ENCODE data around the gene VWC2L.

VWC2L gene

DNA sequence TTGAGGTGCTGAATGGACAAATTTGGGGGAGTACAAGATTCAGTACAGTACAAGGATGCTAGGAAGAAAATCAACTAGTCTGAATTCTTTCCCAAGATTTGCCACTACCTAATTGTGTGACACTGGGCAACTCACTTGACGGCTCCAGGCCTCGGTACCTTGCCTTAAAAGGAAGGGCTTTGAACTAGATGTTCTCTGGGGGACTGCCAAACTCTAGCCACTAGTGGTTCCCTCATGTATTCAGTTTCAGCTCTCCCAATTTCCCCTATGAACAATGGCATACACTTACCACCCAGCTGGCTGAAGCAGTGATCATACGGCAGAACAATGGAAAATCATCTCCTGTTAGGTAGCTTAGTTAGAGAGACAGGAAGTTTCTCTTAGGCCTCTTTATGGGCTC is 73.4 kb downstream of the VWC2L start:
- no peak for TF ChIP-seq ZFX (IDR thresholded peaks at IDR 0.05; ENCODE audit: borderline replicate concordance)
- TF ChIP-seq, protein P1, sequence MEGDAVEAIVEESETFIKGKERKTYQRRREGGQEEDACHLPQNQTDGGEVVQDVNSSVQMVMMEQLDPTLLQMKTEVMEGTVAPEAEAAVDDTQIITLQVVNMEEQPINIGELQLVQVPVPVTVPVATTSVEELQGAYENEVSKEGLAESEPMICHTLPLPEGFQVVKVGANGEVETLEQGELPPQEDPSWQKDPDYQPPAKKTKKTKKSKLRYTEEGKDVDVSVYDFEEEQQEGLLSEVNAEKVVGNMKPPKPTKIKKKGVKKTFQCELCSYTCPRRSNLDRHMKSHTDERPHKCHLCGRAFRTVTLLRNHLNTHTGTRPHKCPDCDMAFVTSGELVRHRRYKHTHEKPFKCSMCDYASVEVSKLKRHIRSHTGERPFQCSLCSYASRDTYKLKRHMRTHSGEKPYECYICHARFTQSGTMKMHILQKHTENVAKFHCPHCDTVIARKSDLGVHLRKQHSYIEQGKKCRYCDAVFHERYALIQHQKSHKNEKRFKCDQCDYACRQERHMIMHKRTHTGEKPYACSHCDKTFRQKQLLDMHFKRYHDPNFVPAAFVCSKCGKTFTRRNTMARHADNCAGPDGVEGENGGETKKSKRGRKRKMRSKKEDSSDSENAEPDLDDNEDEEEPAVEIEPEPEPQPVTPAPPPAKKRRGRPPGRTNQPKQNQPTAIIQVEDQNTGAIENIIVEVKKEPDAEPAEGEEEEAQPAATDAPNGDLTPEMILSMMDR (IDR thresholded peaks at IDR 0.05): no peak
- H3K27ac ChIP-seq: no peak overlapping the region

DNA sequence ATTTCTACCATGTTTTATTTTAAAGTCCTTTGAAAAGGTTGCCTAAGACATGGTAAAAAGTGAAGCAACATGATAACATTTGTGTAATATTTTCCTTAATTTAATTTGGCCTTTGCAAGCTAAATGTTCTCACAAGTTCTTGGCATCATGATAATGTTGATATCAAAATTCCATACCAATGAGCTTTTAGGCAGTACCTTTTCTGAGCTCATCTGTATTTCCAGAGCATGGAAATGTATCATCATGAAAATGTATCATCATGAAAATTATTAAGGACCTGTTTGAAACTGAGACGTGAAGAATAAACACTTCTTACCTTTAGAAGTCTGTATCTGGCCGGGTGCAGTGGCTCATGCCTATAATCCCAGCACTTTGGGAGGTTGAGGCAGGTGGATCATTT is 73.8 kb downstream of the VWC2L start:
- no peak overlapping the region for H3K27ac ChIP-seq
- TF ChIP-seq, protein P1 (IDR thresholded peaks at IDR 0.05): no peak
- no peak for TF ChIP-seq ZFX (IDR thresholded peaks at IDR 0.05; ENCODE audit: borderline replicate concordance)

- TF ChIP-seq, protein P1 (IDR thresholded peaks at IDR 0.05): no peak
- no peak for TF ChIP-seq ZFX (IDR thresholded peaks at IDR 0.05; ENCODE audit: borderline replicate concordance)
- no peak overlapping the region for H3K27ac ChIP-seq
Observed at GRCh38 chr2:214489181-214489580, 78.3 kb downstream of the VWC2L start.

DNA sequence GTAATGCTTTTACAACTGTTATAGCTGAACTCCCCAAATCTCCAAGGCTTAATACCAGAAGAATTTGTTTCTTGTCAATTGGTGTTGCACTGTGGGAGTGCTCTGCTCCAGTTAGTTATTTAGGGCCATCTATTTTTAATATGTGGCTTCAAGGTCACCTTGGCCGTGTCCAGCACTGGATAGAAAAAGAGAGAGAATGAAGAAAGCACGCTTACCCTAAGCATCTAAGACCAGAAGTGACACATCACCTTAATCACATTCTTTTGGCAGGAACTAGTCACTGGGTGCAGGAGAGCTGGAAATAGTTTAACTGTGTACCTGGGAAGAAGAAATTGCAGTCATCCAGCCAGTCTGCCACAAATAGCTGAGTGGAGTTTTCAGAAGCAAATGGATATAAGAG is 78.8 kb downstream of the VWC2L start:
- H3K27ac ChIP-seq: no peak overlapping the region
- TF ChIP-seq, protein P1 (IDR thresholded peaks at IDR 0.05): no peak
- TF ChIP-seq ZFX (IDR thresholded peaks at IDR 0.05; ENCODE audit: borderline replicate concordance): no peak

DNA sequence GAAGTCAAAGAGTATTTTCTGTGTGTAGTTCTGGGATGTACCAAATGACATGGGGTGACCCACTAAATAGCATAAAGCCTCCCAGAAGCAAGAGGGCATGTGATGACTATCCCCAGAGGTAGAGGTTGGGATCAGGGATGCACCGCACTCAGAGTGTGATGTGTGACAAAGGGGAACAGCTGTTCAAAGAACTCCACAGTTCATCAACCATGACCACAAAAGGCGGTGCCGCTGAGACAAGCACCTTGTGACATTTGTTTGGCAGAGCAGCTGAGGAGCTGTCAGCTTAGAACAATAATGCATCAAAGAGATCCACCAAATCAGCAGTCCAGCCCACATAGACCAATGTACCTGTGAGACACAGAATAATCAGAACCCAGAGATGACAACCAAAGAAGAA is 81.3 kb downstream of the VWC2L start:
- H3K27ac ChIP-seq: no peak overlapping the region
- no peak for TF ChIP-seq ZFX (IDR thresholded peaks at IDR 0.05; ENCODE audit: borderline replicate concordance)
- TF ChIP-seq, protein P1 (IDR thresholded peaks at IDR 0.05): no peak

DNA sequence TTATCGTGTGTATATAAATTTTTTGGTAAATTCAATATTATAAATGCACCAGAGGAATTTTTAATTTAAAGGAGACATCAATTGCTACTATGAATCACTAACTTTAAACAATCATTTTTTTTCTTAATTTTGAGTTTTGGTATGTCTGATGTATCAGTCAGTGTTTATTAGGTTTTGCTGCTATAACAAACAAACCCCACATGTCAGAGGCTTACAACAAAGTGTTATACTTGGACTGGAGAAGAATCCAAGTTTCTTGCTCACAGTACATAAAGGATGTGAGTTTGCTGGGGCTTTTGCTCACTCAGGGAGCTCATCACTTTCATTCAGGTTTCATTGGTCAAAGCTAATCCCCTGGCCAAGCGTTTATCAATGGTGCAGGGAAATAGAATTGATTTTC is 81.8 kb downstream of the VWC2L start:
- no peak overlapping the region for H3K27ac ChIP-seq
- TF ChIP-seq, protein P1 (IDR thresholded peaks at IDR 0.05): no peak
- no peak for TF ChIP-seq ZFX (IDR thresholded peaks at IDR 0.05; ENCODE audit: borderline replicate concordance)

DNA sequence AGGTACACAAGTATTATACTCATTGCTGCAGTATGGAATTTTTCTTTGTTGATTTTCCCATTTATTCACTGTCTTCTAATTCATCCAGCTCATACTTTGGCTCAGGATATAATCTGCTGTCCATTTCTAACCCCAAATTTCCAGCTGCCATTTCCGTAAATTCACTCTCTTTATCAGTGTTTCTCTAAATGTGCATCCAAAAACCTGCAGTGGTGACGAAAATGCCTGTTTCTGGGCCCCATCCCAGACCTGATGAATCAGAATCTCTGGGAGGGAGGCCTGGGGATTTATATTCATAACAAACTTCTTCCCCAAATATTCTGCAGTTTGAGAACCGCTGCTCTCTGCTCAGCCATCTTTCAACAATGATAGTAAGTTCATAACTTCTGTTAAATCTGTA is 86.6 kb downstream of the VWC2L start:
- no peak overlapping the region for H3K27ac ChIP-seq
- TF ChIP-seq ZFX (IDR thresholded peaks at IDR 0.05; ENCODE audit: borderline replicate concordance): no peak
- TF ChIP-seq, protein P1 (IDR thresholded peaks at IDR 0.05): no peak
